Measurements from ENCODE around the gene MCUR1.

DNA sequence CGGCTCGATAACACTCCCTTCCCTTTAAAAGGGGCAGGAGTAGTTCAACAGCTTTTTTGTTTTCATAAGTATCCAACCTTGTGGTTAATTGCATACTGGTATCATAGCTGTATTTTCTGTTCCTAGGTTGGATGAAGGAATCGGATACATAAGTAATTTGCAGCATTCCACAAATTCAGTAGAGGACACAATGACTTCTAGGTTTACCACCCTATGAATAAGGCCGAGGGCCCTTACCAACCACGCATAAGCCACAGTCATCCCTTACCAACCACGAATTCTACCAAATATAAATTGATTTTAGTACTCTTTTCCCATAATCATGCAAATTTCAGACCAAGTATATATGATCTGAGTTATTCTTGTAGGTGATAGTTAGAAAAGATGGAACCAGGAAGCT lies 36.3 kb downstream of the MCUR1 start:
- no peak for TF ChIP-seq CTCF (IDR thresholded peaks at IDR 0.05)
- no peak for TF ChIP-seq POLR2A (IDR thresholded peaks at IDR 0.05)

Data from heart left ventricle (tissue), 13 donors.